Coronary artery (tissue), 2 donors: Measurements from ENCODE around the gene RPUSD4.
A peak's percentile ranks its signal among the peaks of the same experiment; 100 is the strongest.
"Not testable (repeated sequence)": the region's sequence is repeated elsewhere in the genome, so short reads cannot be mapped to it uniquely, and the experiment has no call there.

ENCODE experiments used
- DNase-seq: peaks from one replicate; pipeline ENCODE4 v3.0.0-alpha.2; 2017; ENCODE audit warnings: low spot score
- H3K27ac ChIP-seq, 2 donors: fragments of 200-600 bp; sonication (generic); one replicate each; pipeline ENCODE4 v1.5.1; 2016 to 2019
- H3K4me3 ChIP-seq: fragments of 200-600 bp; sonication (generic); 2 replicates; pipeline ENCODE4 v1.5.1; 2016; ENCODE audit warnings: mild to moderate bottlenecking, moderate library complexity
- TF ChIP-seq, protein P1 (sequence below): fragments of 200-600 bp; sonication (generic); IDR thresholded peaks from one replicate; pipeline ENCODE4 v1.5.1; 2019; ENCODE audit warnings: antibody characterized with exemption

RPUSD4 gene, protein sequence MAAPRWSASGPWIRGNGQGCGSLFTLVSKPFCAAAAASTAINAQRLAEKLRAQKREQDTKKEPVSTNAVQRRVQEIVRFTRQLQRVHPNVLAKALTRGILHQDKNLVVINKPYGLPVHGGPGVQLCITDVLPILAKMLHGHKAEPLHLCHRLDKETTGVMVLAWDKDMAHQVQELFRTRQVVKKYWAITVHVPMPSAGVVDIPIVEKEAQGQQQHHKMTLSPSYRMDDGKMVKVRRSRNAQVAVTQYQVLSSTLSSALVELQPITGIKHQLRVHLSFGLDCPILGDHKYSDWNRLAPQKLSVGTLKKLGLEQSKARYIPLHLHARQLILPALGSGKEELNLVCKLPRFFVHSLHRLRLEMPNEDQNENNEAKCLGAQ

DNA sequence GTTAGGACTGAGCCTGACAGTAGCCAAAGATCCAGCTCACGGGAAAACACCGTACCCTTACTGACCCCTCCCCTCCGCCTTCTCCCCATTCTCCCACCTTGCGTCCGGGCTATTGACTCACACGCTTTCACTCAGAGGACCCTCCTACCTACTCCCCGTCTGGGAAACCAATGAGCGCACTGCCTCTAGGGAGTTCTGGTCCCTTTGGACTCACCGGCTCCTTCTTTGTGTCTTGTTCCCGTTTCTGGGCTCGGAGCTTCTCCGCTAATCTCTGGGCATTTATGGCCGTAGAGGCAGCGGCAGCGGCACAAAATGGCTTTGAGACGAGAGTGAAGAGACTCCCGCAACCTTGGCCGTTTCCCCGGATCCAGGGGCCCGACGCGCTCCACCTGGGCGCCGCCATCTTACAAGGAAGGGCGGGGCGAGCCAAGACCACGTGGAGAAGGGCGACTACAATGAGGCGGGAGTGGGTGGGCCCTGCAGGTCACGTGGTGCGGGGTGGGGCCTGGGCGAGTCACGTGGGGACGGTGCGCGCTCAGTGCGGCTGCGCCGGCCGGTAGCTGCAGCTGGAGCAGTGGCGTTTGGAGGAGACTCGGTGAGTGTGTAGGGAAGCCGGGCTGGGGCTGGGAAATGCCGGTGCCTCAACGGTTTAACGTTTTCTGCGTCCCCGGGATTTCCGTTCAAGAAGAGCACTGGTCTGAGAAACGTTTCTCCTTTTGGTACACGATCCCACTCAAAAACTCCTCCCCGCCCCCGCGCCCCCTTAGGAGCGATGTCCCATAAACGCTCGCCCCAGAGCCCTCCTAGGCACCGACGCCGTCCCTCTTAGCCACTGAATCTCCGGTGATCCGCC is at the start of gene RPUSD4, which contains the start of gene FAM118B:
TSS of gene RPUSD4 (minus strand) at position 415 of the 853 bp plus-strand sequence. CDS start at position 403, 12 bp downstream.
TSS of gene FAM118B (plus strand) at position 547 of the 853 bp plus-strand sequence. CDS start 23,220 bp downstream, outside the sequence.
- peak; percentile 98 for DNase-seq
- peak within 1 kb of the TSS in 1 of 2 donors; percentile 66 for H3K27ac ChIP-seq
- TF ChIP-seq, protein P1, sequence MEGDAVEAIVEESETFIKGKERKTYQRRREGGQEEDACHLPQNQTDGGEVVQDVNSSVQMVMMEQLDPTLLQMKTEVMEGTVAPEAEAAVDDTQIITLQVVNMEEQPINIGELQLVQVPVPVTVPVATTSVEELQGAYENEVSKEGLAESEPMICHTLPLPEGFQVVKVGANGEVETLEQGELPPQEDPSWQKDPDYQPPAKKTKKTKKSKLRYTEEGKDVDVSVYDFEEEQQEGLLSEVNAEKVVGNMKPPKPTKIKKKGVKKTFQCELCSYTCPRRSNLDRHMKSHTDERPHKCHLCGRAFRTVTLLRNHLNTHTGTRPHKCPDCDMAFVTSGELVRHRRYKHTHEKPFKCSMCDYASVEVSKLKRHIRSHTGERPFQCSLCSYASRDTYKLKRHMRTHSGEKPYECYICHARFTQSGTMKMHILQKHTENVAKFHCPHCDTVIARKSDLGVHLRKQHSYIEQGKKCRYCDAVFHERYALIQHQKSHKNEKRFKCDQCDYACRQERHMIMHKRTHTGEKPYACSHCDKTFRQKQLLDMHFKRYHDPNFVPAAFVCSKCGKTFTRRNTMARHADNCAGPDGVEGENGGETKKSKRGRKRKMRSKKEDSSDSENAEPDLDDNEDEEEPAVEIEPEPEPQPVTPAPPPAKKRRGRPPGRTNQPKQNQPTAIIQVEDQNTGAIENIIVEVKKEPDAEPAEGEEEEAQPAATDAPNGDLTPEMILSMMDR: no peak
- peak within 1 kb of the TSS; percentile 82 for H3K4me3 ChIP-seq

DNA sequence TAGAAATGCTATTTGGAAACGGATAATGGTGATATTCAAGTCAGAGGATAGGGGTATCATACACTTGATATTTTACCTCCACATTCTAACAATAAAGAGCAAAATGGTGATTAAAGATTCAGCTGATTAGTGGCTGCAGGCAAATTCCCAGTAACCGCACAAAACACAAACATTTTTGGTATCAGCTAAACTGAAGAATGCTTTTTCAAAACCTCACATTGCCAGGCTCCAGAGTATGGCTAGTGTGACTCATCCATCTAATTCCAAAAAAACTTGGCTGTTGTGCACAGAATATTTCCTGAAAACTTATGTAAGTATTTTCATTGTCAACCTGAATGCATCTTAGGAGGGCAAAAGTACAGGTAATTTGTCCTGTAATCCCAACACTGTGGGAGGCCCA is 46.3 kb upstream of the RPUSD4 start:
- no peak for DNase-seq
- TF ChIP-seq, protein P1: no peak
- H3K27ac ChIP-seq: no peak overlapping the region
- no peak overlapping the region for H3K4me3 ChIP-seq

DNA sequence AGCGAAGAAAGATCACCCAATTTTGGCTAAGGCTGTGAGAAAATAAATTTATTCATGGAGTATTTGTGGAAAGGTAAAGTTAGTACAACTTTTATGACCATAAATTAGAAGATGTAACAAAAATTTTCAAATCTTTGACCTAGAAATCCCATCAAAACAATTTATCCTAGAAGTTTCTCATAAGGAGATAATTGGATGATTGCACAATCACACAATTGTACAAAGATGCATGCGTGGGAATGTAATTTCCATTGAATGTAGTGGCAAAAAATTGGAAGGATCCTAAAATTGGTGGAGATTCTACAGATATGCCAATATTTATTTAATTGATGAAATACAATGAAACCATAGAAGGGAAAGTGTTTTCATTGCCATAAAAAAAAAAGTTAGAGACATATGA is 45.7 kb upstream of the RPUSD4 start:
- TF ChIP-seq, protein P1: no peak

DNA sequence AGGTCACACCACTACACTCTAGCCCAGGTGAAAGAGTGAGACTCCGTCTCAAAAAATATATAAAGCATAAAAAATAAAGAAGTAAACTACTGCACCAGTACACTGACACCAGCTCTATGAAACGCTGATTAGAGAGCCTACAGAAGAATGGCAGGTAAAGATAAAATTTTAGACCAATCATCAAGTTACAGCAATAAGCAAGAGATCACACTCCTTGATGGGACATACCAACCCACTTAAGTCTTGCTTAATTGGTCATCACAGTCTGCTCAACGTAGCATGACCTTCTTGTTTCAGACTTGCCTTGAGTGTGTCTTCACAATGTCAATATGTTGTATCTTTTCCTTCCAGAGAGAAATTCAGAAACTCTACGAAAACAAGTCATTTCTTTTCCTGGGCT is 44.8 kb upstream of the RPUSD4 start:
- Histone ChIP-seq H3K27ac (no peak overlapping the region), H3K4me3 (no peak overlapping the region)
- no peak for DNase-seq
- TF ChIP-seq, protein P1: no peak

More for the DNA sequence above, 45.7 kb upstream of the RPUSD4 start:
- Histone ChIP-seq H3K27ac (no peak overlapping the region), H3K4me3 (no peak overlapping the region)
- DNase-seq: no peak

DNA sequence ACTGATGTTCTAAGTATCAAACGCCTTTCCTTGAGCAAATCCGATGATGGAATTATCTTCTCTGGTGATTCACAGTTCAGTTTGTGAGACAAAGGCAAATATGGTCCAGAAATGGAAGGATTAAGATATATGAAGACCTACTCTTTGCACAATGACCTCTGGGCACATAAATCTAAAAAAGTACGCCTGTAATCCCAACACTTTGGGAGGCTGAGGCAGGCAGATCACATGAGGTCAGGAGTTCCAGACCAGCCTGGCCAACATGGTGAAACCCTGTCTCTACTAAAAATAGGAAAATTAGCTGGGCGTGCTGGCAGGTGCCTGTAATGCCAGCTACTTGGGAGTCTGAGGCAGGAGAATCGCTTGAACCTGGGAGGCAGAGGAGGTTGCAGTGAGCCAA is 44.1 kb upstream of the RPUSD4 start:
- H3K4me3 ChIP-seq: not testable (repeated sequence)

DNA sequence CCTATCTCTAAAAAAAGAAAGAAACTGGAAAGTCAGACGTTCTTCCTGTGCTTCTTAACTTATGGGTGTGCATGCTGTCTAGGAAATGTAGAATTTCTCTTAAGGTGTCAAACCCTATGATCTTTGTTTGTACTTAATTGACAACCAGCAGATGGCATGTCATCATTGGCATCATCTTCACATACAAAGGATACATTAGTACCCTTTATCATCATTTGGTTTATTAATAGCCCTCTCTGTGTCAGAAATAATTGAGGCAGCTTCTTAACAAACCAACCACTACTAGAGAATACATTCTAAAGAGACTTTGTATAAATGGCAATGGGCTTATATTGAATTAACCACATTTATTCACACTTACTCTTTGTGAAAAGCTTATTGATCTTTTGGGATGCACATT is 43.4 kb upstream of the RPUSD4 start:
- TF ChIP-seq, protein P1: no peak
- no peak overlapping the region for H3K4me3 ChIP-seq
- no peak for DNase-seq
- no peak overlapping the region for H3K27ac ChIP-seq

More for the DNA sequence above, 44.1 kb upstream of the RPUSD4 start:
- DNase-seq, H3K27ac ChIP-seq: not testable (repeated sequence)

DNA sequence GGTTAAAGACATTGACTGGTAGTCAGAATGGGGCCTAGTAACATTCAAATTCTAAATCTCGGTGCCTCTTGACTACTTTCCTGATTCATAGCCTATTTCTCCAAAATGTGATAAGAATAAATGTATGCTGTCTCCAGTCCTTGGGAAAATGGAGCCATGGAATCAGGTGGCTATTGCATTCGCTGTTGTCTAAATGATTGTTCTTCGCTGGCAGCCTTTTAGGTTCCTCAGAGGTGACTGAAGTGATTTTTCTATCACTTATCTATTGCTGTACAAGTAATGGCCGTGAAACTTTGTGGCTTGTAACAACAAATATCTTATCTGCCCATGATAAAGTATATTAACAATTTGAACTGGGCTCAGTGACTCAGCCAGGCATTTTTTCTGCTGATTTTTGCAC is 41.8 kb upstream of the RPUSD4 start:
- no peak overlapping the region for H3K4me3 ChIP-seq
- TF ChIP-seq, protein P1: no peak
- H3K27ac ChIP-seq: no peak overlapping the region
- no peak for DNase-seq
